Endodermal cell (in vitro differentiated cells): ENCODE measurements around the gene SFR1. TPM values are rescaled to one million over a fixed set of nuclear protein-coding genes. Genes with fewer than 3 reads are reported as not detected.

ENCODE experiments used
- DNase-seq: peaks from one replicate; pipeline ENCODE4 v3.0.0-alpha.2; 2017
- H3K27ac ChIP-seq: 2 replicates; pipeline ENCODE4 v1.5.1; 2013; ENCODE audit warnings: mild to moderate bottlenecking, low read depth, low read length, moderate library complexity
- H3K27me3 ChIP-seq: 2 replicates; pipeline ENCODE4 v1.6.1; 2013; ENCODE audit warnings: mild to moderate bottlenecking, low read length, moderate library complexity; ENCODE audit not compliant: insufficient read depth, control insufficient read depth, poor library complexity, severe bottlenecking
- H3K36me3 ChIP-seq: 2 replicates; pipeline ENCODE4 v1.7.0; 2013; ENCODE audit warnings: mild to moderate bottlenecking, low read length, moderate library complexity; ENCODE audit not compliant: control insufficient read depth, insufficient read depth
- H3K4me1 ChIP-seq: one replicate; pipeline ENCODE4 v1.7.0; 2013; ENCODE audit warnings: low read length; ENCODE audit not compliant: control insufficient read depth, insufficient read depth
- H3K4me3 ChIP-seq: 2 replicates; pipeline ENCODE4 v1.5.1; 2013; ENCODE audit warnings: mild to moderate bottlenecking, low read length, moderate library complexity
- H3K9ac ChIP-seq: 2 replicates; pipeline ENCODE4 v1.6.1; 2013; ENCODE audit warnings: mild to moderate bottlenecking, low read length, moderate library complexity; ENCODE audit not compliant: poor library complexity, severe bottlenecking; ENCODE audit errors: extremely low read depth
- H3K9me3 ChIP-seq: 2 replicates; pipeline ENCODE4 v1.6.1; 2013; ENCODE audit warnings: mild to moderate bottlenecking, low read length, moderate library complexity; ENCODE audit not compliant: control insufficient read depth
- H3K27ac Mint-ChIP-seq: 2 replicates; pipeline ENCODE4 v1.8.0; 2020; ENCODE audit warnings: mixed read lengths
- H3K27me3 Mint-ChIP-seq: 2 replicates; pipeline ENCODE4 v1.8.0; 2021; ENCODE audit warnings: mild to moderate bottlenecking, mixed read lengths; ENCODE audit not compliant: insufficient read depth
- H3K36me3 Mint-ChIP-seq: 2 replicates; pipeline ENCODE4 v1.8.0; 2020; ENCODE audit warnings: low read depth, mixed read lengths
- H3K4me1 Mint-ChIP-seq: 2 replicates; pipeline ENCODE4 v1.8.0; 2020; ENCODE audit warnings: mixed read lengths
- H3K4me3 Mint-ChIP-seq: 2 replicates; pipeline ENCODE4 v1.8.0; 2020; ENCODE audit warnings: mild to moderate bottlenecking, moderate library complexity, mixed read lengths
- H3K9me3 Mint-ChIP-seq: 2 replicates; pipeline ENCODE4 v1.8.0; 2020; ENCODE audit warnings: mild to moderate bottlenecking, mixed read lengths
- WGBS, 2 experiments: methylation state at CpG; one replicate each; pipeline versions ENCODE4 v1.1.5 to v1.1.7; 2013; ENCODE audit warnings: missing lambda C conversion rate in 2 of 2, mixed read lengths in 1 of 2; ENCODE audit not compliant: insufficient coverage in 1 of 2, insufficient read length in 1 of 2; 5-methylcytosine and 5-hydroxymethylcytosine counted together
- total RNA-seq, 2 donors: library from RNA; stranded (reverse); fragmentation: NEBNext Ultra II Directional in 1 of 2; extraction: Animal tissue kit (Norgen Biotek cat#: 25700) in 1 of 2; gene quantifications; 2 replicates in 1 of 2; 3 replicates in 1 of 2; pipeline ENCODE4 v1.2.1, GENCODE V29; 2021
- TF ChIP-seq, protein P1 (sequence below): fragments of 200-600 bp; sonication (generic); conservative IDR thresholded peaks from 2 replicates; pipeline ENCODE4 v1.5.0; 2021; ENCODE audit warnings: antibody characterized with exemption, mild to moderate bottlenecking

SFR1 gene
- total RNA-seq, 2 donors from 2014 or later = 9.2 to 12.0 TPM

DNA sequence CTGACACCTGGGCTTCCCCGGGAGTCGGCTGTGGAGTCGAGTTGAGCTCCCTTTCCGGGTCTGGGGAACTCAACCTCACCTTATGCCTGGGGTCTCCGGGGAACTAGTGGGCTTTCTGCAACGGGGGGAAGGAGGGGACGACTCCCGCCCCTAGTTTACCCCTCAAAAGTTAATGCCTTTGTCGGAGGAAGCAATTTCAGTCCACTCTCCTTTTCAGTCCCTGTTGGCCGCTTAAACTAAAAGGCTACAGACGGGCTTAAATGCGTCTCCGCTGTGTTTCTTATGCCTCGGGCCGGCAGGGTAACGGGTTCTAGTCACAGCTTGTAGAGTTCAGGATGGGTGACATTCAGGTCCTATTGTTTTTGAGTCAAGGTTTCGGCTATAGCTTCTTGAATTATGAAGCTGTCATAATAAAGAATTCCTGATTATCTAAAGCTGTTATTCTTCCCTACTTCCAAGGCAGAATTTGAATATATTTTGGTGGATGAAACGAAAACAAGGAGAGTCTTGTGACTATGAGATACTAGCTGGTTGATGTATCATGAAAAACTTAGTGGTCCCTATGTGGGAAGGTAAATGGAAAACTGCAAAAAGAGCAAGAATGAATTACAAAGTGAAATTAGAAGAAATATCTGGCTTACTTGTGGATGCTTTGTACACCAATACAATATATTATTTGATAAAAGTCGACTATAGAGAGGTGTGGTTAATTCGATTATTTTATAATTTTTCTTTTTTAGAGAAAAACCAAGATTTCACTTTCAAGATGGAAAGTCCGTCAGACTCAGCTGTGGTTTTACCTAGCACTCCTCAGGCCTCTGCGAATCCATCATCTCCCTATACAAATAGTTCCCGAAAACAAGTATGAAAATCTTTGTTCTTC is 495 bp downstream of the SFR1 start:
- H3K4me1 Mint-ChIP-seq = peaks cover 35% of the 10 kb centered on the region
- H3K9me3 Mint-ChIP-seq = no peaks in the 10 kb centered on the region
- WGBS, 2 experiments = 10 to 15% methylated on average over 13 to 21 of the region's 23 CpGs

DNA sequence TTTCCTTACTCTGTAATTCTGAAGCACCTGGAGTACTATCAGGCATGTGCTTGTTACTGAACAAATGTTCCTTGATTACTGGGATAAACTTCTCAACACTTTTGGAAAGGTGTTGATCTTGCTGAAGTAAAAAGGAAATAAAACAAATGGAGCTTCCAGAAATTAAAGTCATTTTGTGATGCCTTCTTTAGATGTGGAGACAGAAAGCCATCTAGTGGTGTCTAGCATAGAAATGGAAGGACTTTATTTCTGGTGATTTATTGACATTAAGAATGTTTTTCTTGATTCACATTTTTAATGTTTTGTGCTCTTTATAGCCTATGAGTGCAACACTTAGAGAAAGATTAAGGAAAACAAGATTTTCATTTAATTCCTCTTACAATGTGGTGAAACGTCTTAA is 1.4 kb downstream of the SFR1 start:
- H3K36me3 Mint-ChIP-seq = peaks cover 11% of the 10 kb centered on the region
- no peaks in the 10 kb centered on the region for H3K27me3 ChIP-seq
- WGBS, 2 experiments = no CpG with 5 or more reads among the region's 1 CpG
- no peaks in the 10 kb centered on the region for H3K9me3 ChIP-seq
- peak overlapping the region; percentile 86 for H3K4me3 Mint-ChIP-seq
- H3K27me3 Mint-ChIP-seq = no peaks in the 10 kb centered on the region
- H3K27ac Mint-ChIP-seq = no peak overlapping the region
- TF ChIP-seq, protein P1, sequence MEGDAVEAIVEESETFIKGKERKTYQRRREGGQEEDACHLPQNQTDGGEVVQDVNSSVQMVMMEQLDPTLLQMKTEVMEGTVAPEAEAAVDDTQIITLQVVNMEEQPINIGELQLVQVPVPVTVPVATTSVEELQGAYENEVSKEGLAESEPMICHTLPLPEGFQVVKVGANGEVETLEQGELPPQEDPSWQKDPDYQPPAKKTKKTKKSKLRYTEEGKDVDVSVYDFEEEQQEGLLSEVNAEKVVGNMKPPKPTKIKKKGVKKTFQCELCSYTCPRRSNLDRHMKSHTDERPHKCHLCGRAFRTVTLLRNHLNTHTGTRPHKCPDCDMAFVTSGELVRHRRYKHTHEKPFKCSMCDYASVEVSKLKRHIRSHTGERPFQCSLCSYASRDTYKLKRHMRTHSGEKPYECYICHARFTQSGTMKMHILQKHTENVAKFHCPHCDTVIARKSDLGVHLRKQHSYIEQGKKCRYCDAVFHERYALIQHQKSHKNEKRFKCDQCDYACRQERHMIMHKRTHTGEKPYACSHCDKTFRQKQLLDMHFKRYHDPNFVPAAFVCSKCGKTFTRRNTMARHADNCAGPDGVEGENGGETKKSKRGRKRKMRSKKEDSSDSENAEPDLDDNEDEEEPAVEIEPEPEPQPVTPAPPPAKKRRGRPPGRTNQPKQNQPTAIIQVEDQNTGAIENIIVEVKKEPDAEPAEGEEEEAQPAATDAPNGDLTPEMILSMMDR = peak; percentile 59
- DNase-seq = no peak
- no peaks in the 10 kb centered on the region for H3K9me3 Mint-ChIP-seq
- peaks cover 37% of the 10 kb centered on the region for H3K4me1 Mint-ChIP-seq
- no peak overlapping the region for H3K9ac ChIP-seq
- H3K36me3 ChIP-seq = no peaks in the 10 kb centered on the region
- peaks cover 7% of the 10 kb centered on the region for H3K4me1 ChIP-seq
- H3K27ac ChIP-seq = no peak overlapping the region
- no peak overlapping the region for H3K4me3 ChIP-seq

More for the DNA sequence above, 495 bp downstream of the SFR1 start:
- no peaks in the 10 kb centered on the region for H3K27me3 ChIP-seq
- H3K27ac Mint-ChIP-seq = peak overlapping the region; percentile 96
- peak overlapping the region; percentile 73 for H3K9ac ChIP-seq
- H3K4me1 ChIP-seq = peaks cover 7% of the 10 kb centered on the region
- H3K36me3 ChIP-seq = no peaks in the 10 kb centered on the region
- H3K4me3 ChIP-seq = peak overlapping the region; percentile 91
- H3K27me3 Mint-ChIP-seq = no peaks in the 10 kb centered on the region
- H3K27ac ChIP-seq = peak overlapping the region; percentile 57
- DNase-seq = no peak
- H3K4me3 Mint-ChIP-seq = peak overlapping the region; percentile 86
- peaks cover 11% of the 10 kb centered on the region for H3K36me3 Mint-ChIP-seq
- H3K9me3 ChIP-seq = no peaks in the 10 kb centered on the region
- TF ChIP-seq, protein P1 = no peak

DNA sequence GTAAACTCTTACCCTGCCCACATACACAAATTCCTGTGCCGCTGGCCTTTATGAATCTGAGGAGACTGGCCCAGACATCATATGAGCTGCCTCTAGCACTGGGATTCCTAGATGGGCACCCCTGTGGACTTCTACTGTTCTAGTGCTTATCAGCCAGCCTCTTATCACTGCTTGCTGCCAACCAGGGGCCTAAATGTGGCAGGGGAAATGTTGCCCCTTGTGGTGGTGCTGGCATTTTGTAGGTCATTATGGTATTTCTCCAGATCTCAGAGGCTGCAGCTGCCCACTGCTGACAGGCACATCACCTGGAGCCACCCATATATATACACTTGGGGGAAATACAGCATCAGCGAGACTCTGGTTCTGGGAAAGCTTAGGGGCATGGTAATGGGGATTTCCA is 5.4 kb downstream of the SFR1 start:
- Histone ChIP-seq H3K9me3 (no peaks in the 10 kb centered on the region), H3K36me3 (no peaks in the 10 kb centered on the region), H3K4me3 (no peak overlapping the region), H3K27ac (no peak overlapping the region), H3K27me3 (no peaks in the 10 kb centered on the region), H3K4me1 (peaks cover 7% of the 10 kb centered on the region), H3K9ac (no peak overlapping the region)
- DNase-seq = peak; percentile 84
- Mint-ChIP-seq H3K27ac (peak overlapping the region; percentile 75), H3K36me3 (peaks cover 11% of the 10 kb centered on the region), H3K4me1 (peaks cover 22% of the 10 kb centered on the region), H3K9me3 (no peaks in the 10 kb centered on the region), H3K4me3 (no peak overlapping the region), H3K27me3 (no peaks in the 10 kb centered on the region)
- WGBS, 2 experiments = 76 to 80% methylated on average over 2 of the region's 2 CpGs
- TF ChIP-seq, protein P1 = peak; percentile 77
